ENCODE data around the gene RTN4.
"Not testable (repeated sequence)": the region's sequence is repeated elsewhere in the genome, so short reads cannot be mapped to it uniquely, and the experiment has no call there.

RTN4 gene

GRCh38 chr2:55054106-55054875, 4.0 kb upstream of the RTN4 start:
- no peak for TF ChIP-seq CTCF (IDR thresholded peaks at IDR 0.05; ENCODE audit: borderline replicate concordance, insufficient read depth, low read depth, low read length)
- H3K4me3 ChIP-seq (ENCODE audit: low read depth, low read length), result no peak overlapping the region

GRCh38 chr2:55053225-55053624, 3.0 kb upstream of the RTN4 start:
- H3K4me3 ChIP-seq (ENCODE audit: low read depth, low read length), result not testable (repeated sequence)

GRCh38 chr2:55052129-55053061, 2.1 kb upstream of the RTN4 start:
- TF ChIP-seq CTCF (IDR thresholded peaks at IDR 0.05; ENCODE audit: borderline replicate concordance, insufficient read depth, low read depth, low read length), result no peak
- no peak overlapping the region for H3K4me3 ChIP-seq (ENCODE audit: low read depth, low read length)

- TF ChIP-seq CTCF (IDR thresholded peaks at IDR 0.05; ENCODE audit: borderline replicate concordance, insufficient read depth, low read depth, low read length), result no peak
- H3K4me3 ChIP-seq (ENCODE audit: low read depth, low read length), result peak overlapping the region; percentile 45
Measured at GRCh38 chr2:55051026-55051866, 995 bp upstream of the RTN4 start.

- no peak for TF ChIP-seq CTCF (IDR thresholded peaks at IDR 0.05; ENCODE audit: borderline replicate concordance, insufficient read depth, low read depth, low read length)
- H3K4me3 ChIP-seq (ENCODE audit: low read depth, low read length), result peak overlapping the region; percentile 60
Measured at GRCh38 chr2:55049821-55050099, 491 bp downstream of the RTN4 start.

GRCh38 chr2:55049043-55049820, 1.0 kb downstream of the RTN4 start:
- H3K4me3 ChIP-seq (ENCODE audit: low read depth, low read length), result peak overlapping the region; percentile 60
- TF ChIP-seq CTCF (IDR thresholded peaks at IDR 0.05; ENCODE audit: borderline replicate concordance, insufficient read depth, low read depth, low read length), result peak; percentile 63; the same call in 1 of the 2 replicates

Measured in GM12875 (cell line).